ENCODE results near the gene CIAO2B.

GRCh38 chr16:66886914-66887313 lies 47.3 kb downstream of the CIAO2B start:
- TF ChIP-seq POLR2A (IDR thresholded peaks at IDR 0.05; ENCODE audit: low read depth) (no peak), CTCF (IDR thresholded peaks at IDR 0.05) (no peak), POLR2AphosphoS5 (IDR thresholded peaks at IDR 0.05) (no peak)

Data from esophagus muscularis mucosa (tissue), 3 donors.